Bronchial epithelial cell (primary cell): Measurements from ENCODE around the gene DDX19B. TPM values are rescaled to one million over a fixed set of nuclear protein-coding genes. Genes with fewer than 3 reads are reported as not detected.
"Not testable (repeated sequence)": the region's sequence is repeated elsewhere in the genome, so short reads cannot be mapped to it uniquely, and the experiment has no call there.

Experiments used
- DNase-seq: peaks from one replicate; pipeline ENCODE4 v3.0.0-alpha.2; 2010; ENCODE audit warnings: low read depth
- FAIRE-seq: peaks from 2 replicates; lab custom pipeline; 2011; peaks lifted over from hg19 to GRCh38; lab: Jason Lieb, UNC
- H3K27me3 ChIP-seq: 2 replicates; pipeline ENCODE4 v1.5.1; 2011; ENCODE audit warnings: low read length; ENCODE audit not compliant: control insufficient read depth, insufficient read depth
- H3K36me3 ChIP-seq: 2 replicates; pipeline ENCODE4 v1.5.1; 2011; ENCODE audit warnings: low read length; ENCODE audit not compliant: control insufficient read depth, insufficient read depth
- H3K4me3 ChIP-seq: 2 replicates; pipeline ENCODE4 v1.5.1; 2011; ENCODE audit warnings: mild to moderate bottlenecking, low read depth, low read length, control low read depth
- total RNA-seq: library from RNA; depleted of rRNA; stranded (reverse); fragments of >200 nt; gene quantifications from 2 replicates; pipeline ENCODE4 v1.2.1, GENCODE V29; 2014
- TF ChIP-seq, protein P1 (sequence below): IDR thresholded peaks from 2 replicates; pipeline ENCODE4 v1.5.1; 2011; ENCODE audit warnings: mild to moderate bottlenecking, moderate library complexity, low read length, control low read depth, inconsistent platforms; ENCODE audit not compliant: insufficient read depth, severe bottlenecking

DDX19B gene
- 31.6 and 41.3 TPM in 2 replicates for total RNA-seq

- no peak for FAIRE-seq
- TF ChIP-seq, protein P1, sequence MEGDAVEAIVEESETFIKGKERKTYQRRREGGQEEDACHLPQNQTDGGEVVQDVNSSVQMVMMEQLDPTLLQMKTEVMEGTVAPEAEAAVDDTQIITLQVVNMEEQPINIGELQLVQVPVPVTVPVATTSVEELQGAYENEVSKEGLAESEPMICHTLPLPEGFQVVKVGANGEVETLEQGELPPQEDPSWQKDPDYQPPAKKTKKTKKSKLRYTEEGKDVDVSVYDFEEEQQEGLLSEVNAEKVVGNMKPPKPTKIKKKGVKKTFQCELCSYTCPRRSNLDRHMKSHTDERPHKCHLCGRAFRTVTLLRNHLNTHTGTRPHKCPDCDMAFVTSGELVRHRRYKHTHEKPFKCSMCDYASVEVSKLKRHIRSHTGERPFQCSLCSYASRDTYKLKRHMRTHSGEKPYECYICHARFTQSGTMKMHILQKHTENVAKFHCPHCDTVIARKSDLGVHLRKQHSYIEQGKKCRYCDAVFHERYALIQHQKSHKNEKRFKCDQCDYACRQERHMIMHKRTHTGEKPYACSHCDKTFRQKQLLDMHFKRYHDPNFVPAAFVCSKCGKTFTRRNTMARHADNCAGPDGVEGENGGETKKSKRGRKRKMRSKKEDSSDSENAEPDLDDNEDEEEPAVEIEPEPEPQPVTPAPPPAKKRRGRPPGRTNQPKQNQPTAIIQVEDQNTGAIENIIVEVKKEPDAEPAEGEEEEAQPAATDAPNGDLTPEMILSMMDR, result no peak
- H3K4me3 ChIP-seq, result peak within 1 kb of the TSS; percentile 82
Observed at GRCh38 chr16:70298988-70299938, at the start of gene DDX19B. Gene DDX19B, plus strand, starts transcription at chr16:70299186. Its CDS starts 112 bp downstream, at chr16:70299298.

GRCh38 chr16:70249697-70250096 is 49.3 kb upstream of the DDX19B start:
- not testable (repeated sequence) for H3K27me3 ChIP-seq, DNase-seq, H3K4me3 ChIP-seq, FAIRE-seq
- H3K36me3 ChIP-seq, result peaks cover 22% of the 10 kb centered on the region

More at GRCh38 chr16:70298988-70299938, at the start of gene DDX19B:
- peak; percentile 66 for DNase-seq
- H3K27me3 ChIP-seq, result no peaks in the 10 kb centered on the region
- H3K36me3 ChIP-seq, result no peaks in the 10 kb centered on the region

DNA sequence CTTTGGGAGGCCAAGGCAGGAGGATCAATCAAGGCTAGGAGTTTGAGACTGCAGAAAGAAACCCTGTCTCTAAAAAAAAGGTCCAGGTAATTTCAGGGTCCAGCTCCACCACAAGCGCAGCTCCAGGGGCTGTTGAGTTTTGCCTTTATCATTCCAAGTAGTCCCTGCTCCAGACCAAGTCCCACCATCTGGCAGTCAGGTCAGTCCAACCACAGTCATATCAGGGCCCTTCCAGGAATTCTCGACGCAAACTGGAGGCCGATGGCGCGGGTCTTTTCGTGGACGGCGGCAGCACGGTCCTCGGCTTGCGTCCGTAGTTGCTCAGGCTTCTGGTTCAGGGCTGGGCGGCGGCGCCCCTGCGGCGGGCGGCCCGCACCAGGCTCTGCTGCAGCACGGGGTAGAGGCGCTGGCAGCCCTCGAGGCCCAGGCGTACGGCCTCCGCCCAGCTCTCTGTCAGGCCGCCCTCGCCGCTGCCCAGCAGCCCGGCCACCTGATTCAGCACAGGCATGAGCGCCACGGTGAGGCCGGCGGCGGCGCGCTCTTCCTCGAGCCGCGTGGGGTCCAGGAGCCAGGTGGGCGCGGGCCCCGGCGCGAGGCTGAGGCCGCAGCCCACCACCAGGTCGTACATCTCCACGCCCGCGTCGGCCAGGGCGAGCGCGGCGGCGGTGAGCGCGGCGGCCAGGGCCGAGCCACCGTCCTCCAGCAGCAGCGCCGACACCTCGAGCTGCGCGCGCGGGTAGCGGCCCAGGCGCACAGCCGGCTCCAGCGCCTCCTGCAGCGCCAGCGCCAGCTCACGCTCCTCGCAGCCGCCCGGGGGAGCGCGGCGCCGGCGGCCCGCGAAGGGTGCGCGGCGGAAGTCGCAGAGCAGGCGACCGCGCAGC is 48.0 kb upstream of the DDX19B start:
- peaks cover 30% of the 10 kb centered on the region for H3K36me3 ChIP-seq
- H3K4me3 ChIP-seq, result peak overlapping the region; percentile 61
- TF ChIP-seq, protein P1, result no peak
- FAIRE-seq, result no peak
- DNase-seq, result peak; percentile 31
- H3K27me3 ChIP-seq, result no peaks in the 10 kb centered on the region

GRCh38 chr16:70251629-70252354 is 47.2 kb upstream of the DDX19B start, which contains the start of gene EXOSC6:
Gene EXOSC6, minus strand, starts transcription at chr16:70251940. Its CDS starts 40 bp downstream, at chr16:70251900.
- TF ChIP-seq, protein P1, result peak; percentile 89
- no peak for FAIRE-seq
- DNase-seq, result peak; percentile 82
- H3K4me3 ChIP-seq, result peak within 1 kb of the TSS; percentile 61
- no peaks in the 10 kb centered on the region for H3K27me3 ChIP-seq
- H3K36me3 ChIP-seq, result peaks cover 36% of the 10 kb centered on the region

DNA sequence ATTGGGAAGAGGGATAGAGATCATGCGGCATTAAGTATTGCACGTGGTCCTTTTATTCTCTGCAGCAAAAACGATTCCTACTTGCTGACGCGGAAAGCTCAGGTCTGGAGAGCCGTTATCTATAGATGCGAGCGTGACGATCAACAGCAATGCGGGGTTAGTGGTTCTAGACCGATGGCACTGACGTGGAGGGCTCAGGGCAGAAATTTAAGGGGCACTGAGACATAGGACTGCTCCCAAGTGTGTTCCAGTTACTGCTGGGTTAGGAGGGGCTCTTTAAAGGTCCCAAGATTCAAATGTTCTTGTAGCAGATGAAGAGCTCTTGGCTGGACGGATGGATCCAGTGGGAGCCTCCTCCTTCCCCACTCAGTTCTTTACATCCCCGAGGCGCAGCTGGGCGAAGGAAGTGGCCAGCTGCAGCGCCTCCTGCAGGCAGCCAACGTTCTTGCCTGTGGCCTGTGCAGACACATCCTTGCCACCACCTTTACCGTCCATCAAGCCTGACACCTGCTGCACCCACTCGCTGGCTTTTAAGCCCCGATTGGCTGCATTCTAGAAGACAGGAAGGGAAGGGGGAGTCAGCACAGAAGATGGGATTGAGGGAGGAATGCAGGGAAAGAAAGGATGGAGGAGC is 46.5 kb upstream of the DDX19B start:
- Histone ChIP-seq H3K36me3 (peaks cover 40% of the 10 kb centered on the region), H3K4me3 (no peak overlapping the region), H3K27me3 (no peaks in the 10 kb centered on the region)
- no peak for DNase-seq
- TF ChIP-seq, protein P1, result peak; percentile 86
- FAIRE-seq, result no peak
